ENCODE results near the gene AAGAB.
A peak's percentile ranks its signal among the peaks of the same experiment; 100 is the strongest.
"Not testable (repeated sequence)": the region's sequence is repeated elsewhere in the genome, so short reads cannot be mapped to it uniquely, and the experiment has no call there.

AAGAB gene, protein sequence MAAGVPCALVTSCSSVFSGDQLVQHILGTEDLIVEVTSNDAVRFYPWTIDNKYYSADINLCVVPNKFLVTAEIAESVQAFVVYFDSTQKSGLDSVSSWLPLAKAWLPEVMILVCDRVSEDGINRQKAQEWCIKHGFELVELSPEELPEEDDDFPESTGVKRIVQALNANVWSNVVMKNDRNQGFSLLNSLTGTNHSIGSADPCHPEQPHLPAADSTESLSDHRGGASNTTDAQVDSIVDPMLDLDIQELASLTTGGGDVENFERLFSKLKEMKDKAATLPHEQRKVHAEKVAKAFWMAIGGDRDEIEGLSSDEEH

DNA sequence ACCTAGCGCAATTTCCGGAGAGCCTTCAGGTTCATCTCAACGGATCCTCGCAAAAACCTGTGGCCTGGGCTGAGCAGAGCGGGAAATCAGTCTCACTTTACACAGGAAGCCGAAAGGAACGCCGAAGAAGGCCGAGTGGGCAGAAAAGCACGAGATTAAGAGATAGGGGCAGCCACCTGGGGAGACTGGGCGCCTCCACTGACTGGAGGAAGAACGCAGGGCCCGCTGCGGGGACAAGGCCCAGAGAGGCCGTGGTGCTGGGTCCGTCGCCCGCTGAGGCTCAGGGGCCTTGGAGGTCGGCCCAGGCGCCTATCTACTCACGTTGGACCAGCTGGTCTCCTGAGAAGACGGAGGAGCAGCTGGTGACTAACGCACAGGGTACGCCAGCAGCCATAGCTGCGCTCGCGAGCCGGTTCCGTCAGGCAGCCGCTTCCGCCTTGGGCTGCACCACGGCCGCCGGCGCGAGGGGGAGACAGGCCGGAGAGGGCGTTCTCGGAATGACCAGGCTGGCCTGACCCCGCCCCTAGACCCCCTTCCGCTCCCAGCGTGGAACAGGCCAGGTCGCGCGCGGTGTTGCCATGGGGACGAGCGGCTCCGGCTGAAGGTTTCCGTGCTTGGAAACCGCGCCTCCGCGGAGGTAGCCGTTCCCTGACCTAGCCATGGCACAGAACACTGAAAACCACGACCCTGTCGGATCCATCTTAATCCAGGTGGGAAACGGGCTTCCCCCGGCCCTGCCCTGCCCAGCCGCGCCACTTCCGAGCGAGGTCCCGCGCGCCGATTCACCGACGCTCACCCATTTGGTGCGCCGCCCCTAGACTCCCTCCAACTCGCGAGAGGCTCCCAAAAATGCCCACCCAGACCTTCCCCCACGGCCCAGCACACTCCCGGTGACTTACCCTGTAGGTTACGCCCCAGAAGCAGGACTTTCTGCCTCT, at the start of gene AAGAB, which contains the start of gene IQCH:
AAGAB (minus strand) TSS at position 424 of the 938 bp plus-strand sequence; CDS start at position 394, 30 bp downstream.
IQCH (plus strand) TSS at position 549 of the 938 bp plus-strand sequence; CDS start at position 660, 111 bp downstream.
- DNase-seq (ENCODE audit: low spot score): peak; percentile 97

DNA sequence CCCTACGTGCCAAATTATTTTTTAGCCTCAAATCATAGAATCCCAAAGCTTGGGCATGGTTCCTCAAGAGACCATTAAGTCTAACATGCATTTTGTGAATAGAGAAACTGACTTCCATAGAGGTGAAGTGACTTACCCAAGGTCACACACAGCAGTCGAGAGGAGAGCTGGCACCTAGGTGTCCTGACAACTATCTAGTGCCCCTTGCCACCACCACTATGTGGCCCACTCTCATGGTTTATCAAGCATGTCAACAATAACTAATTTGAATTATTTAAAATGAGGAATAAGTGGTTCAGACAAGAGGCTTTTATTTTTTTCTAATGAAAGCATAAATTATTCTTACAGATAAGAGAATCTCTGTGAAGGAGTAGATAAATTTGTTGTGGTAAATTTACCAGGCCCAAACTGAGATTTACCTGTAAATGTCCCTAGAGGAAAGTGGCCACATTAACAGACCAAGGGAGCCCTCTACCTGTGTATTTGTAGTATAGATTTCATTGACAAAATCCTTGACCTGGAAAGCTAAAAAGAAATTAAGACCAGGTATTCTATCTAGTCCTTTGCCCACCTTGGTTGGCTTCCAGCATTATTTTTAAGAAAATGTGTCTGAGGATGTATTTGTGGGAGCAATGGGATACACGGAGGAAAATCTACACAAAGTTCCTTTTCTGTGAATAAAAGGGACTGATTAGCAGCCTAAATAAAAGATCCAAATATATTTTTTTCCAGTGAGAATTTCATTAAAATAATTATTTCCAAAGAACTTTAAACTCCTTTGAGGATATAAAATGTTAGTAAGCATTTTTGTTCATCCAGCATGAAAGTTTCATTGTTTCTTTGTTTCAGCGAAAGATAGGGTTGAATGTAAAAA, 49.3 kb upstream of the AAGAB start:
- DNase-seq (ENCODE audit: low spot score): peak; percentile 50

DNA sequence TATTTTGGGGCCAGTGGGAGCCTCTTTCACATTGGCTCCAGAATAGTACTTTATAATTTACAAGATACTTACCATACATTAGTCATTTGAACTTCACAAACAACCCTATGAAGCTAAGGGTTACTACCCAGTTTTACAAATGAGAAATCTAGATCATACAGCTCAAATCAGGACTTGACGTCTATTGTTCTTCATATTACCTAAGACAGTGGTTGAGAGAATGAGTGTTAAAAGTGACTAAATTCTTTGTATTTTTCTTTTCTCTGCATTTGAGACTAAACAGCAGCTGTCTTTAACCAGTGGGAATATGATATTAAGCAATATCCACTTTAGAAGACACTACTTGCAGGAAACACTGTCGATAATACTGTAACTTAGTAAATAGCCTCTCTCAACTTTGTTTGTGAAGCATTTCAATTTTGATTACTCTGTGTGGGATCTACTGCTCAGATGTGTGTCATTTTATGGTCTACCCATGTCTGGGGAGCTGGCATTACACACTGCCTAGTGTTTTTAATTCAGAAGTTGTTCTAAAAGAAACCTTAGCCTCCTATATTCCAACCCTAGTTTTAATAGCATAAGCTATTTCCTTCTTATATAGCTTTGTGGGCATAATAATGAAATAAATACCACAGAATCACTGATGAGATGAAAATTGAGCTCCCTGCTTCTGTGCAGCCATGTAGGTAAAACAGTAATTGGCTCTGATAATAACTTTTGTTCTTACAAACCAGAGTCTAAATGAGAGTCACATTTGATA, 46.0 kb upstream of the AAGAB start:
- DNase-seq (ENCODE audit: low spot score): no peak

DNA sequence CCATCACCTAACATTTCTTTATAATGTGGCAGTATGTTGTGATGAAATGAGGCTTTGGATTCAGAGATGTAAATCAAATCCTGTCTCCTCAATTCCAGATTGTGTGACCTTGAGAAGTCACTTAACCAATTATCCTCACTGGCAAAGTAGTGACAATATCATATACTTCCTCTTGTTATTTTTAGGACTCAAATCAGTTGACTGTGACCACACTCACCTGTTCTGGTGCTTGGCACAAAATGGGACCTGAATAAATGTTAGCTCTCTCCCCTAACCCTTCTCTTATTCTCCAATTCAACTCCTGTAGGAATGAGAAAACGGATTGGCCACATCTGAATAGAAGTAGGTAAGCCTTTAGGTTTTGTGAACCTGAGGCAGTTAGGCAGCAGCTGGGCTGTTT, 42.2 kb upstream of the AAGAB start:
- peak; percentile 7 for DNase-seq (ENCODE audit: low spot score)

DNA sequence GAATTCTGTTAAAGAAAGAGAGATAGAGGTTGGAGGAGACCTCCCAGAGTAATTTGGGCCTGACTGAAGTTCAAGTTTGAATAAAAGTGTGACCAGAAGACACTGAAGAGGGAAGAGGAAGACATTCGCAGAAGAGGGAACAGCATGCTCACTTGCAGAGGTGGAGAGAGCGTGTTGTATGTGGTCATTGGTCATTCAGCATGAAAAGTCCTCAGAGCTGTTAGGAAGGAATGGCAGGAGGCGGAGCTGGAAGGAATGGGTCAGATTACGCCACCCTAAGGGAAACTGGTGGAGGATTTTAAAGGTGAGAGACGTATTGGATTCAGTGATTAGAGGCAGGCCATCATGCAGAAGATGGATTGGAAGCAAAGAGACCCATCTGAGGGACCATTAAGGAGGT, 41.7 kb upstream of the AAGAB start:
- no peak for DNase-seq (ENCODE audit: low spot score)

DNA sequence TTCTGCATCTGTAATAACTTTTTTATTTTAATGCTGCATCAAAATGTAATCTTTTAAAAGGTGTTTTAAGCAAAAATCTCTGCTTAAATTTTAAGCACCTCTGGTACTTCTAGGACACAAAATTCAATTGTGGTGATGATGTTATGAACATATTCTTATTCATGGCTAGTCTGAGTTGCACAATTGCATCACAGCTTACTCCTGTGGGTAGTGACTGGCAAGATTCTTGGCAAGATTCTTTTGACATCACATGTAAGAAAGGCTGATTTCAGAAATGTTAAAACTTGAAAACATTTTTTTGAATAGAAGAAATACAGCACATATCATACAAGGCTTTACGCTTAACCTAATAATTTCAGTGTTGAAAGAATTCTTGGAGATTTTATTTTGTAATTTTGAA, 35.9 kb upstream of the AAGAB start:
- no peak for DNase-seq (ENCODE audit: low spot score)

DNA sequence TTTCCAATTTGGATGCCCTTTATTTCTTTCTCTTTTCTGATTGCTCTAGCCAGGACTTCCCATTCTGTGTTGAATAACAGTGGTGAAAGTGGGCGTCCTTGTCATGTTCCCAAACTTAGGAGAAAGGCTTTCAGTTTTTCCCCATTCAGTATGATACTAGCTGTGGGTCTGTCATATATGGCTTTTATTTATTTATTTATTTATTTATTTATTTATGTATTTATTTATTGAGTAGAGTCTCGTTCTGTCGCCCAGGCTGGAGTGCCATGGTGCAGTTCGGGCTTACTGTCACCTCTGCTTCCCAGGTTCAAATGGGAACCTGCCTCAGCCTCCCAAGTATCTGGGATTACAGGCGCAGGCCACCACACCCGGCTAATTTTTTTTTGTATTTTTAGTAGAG, 31.9 kb upstream of the AAGAB start:
- DNase-seq (ENCODE audit: low spot score): not testable (repeated sequence)

DNA sequence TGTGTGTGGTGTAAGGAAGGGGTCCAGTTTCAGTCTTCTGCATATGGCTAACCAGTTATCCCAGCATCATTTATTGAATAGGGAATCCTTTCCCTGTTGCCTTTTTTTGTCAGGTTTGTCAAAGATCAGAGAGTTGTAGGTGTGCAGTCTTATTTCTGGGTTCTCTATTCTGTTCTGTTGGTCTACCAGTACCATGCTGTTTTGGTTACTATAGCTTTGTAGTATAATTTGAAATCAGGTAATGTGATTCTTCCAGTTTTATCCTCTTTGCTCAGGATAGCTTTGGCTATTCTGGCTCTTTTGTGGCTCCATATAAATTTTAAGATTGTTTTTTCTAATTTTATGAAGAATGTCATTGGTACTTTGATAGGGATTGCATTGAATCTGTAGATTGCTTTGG, 31.2 kb upstream of the AAGAB start:
- not testable (repeated sequence) for DNase-seq (ENCODE audit: low spot score)

DNA sequence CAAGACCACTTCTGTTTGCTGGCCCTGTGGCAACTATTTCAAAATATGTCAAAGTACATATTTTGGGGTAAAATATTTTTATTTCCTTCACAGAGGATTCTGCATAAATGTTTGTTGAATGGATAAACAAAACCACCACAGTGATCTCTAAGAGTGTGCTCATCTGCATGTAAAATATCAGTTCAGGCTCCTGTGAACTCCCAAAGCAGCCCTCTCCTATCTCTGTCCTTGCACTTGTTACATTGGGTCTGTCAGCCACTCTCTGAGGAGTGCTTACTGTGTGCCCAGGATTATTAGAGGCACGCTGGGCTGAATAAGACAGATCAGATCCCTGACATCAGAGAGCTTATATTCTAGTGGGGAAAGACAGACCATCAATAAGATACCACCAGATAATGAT, 27.3 kb upstream of the AAGAB start:
- no peak for DNase-seq (ENCODE audit: low spot score)

DNA sequence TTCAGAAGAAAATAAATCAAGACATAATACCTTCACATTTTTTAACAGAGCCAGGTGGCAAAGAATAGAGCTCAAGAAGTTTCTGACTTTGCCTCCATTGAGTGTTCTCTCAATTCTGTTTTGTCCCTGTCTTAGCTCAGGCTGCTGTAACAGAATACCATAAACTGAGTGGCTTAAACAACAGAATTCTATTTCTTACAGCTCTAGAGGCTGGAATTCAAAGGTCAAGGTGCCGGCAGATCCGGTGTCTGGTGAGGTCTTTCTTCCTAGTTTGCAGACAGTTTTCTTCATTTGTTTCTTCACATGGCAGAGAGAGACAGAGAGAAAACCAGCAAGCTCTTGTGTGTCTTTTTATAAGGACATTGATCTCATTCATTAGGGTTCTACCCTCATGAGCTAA, 25.8 kb upstream of the AAGAB start:
- no peak for DNase-seq (ENCODE audit: low spot score)

DNA sequence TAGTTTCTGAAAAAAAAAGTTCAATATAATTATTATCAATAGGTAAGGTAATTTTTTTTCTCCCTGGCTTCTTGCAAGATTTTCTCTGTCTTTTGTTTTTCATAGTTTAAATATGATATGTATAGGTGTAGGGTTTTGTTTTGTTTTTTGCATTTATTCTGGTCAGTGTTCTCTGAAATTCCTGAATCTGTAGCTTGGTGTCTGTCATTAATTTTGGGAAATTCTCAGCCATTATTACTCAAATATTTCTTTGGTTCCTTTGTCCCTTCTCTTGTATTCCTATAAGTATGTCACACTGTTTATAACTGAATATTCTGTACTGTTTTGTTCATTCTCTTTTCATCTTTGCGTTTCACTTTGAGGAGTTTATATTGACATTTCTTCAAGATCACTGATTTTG, 22.2 kb upstream of the AAGAB start:
- no peak for DNase-seq (ENCODE audit: low spot score)

DNA sequence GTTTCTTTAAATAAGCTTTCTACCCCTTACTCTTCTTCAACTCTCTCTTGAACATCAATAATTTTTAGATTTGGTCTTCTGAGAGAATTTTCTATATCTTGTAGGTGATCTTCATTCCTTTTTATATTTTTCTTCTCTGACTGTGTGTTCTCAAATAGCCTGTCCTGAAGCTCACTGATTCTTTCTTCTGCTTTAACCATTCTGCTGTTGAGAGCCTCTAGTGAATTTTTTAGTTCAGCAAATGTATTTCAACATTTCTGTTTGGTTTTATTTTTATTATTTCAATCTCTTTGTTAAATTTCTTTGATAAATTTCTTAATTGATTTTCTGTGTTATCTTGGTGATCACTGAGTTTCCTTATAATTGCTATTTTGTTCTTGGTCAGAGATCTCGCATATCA, 19.8 kb upstream of the AAGAB start:
- DNase-seq (ENCODE audit: low spot score): no peak

DNA sequence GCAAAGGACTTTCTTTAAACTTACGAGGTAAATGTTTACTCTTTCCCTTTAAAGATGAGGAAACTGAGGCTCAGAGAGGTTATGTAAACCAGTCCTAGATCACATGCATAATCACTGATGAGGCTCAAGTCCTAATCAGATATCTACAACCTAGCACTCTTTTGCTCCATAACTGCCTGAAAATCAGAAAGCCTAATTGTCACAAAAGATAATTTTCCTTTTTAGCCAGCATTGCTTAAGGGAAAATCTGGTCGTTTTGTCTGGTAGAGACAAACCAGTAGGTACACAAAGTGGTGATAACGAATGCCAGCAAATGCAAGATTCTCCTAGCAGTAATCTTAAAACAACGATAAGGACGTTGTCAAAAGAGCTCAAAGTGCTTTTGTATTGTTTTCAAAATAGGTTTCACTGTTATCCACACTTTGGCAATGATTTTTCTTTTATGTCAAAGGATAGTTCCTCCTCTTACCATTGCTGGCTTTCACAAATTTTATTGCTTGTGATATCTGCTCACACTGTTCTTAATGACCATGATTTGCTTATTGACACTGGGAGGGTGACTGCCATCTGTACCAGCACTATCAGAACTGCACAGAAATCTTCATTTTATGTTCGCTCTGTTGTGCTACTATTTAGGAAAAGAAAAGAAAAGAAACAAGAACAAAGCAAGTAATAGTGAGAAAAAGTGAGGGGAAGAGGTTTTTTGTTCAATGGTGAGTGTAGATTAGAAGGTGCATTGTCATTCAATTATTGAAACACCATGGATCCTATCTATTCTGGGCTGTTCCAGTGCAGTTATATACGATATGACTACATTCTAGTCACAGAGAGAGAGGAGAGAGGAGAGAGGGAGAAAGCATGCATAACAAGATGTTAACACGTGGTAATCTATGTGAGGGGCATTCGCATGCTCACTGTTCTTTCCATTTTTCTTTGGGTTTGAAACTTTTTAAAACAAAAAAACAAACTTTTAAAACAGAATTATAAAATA, 13.8 kb upstream of the AAGAB start:
- no peak for DNase-seq (ENCODE audit: low spot score)

DNA sequence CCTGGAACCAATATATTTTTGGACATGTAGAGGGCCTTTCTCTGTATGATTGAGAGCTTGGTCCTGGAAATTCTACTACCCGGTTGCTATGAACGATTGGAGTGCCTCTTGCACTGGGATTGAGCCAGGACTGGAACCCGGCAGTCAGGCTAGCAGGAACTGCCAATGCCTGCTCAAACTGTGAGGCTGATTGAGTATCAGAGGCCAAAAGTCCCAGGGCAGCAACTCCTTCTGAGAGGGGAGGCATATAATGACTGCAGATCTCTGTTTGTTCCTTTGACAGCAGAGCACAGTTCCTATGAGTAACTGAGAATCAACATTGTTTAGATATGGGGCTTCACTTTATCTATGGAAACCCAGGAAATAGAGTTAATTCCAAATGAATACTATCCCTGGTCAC, 13.0 kb upstream of the AAGAB start:
- DNase-seq (ENCODE audit: low spot score): no peak

DNA sequence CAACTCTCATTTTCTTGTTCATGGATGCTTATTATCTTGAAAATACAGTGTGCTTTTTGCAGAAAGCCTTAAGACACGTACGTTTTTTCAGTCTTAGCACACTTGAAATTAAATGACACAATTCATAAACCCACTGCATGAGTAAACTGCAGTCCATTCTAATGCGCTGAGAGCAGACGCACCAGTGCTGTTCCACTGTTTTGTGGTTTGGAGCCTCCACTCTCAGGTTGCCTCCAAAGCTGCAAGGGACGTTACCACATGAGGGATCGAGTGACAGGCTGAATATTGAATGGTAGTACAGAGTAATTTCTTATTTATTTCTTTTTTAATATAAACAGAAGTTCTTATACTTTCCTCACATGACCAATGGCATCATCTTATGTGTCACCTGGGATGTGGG, 12.4 kb upstream of the AAGAB start:
- no peak for DNase-seq (ENCODE audit: low spot score)

DNA sequence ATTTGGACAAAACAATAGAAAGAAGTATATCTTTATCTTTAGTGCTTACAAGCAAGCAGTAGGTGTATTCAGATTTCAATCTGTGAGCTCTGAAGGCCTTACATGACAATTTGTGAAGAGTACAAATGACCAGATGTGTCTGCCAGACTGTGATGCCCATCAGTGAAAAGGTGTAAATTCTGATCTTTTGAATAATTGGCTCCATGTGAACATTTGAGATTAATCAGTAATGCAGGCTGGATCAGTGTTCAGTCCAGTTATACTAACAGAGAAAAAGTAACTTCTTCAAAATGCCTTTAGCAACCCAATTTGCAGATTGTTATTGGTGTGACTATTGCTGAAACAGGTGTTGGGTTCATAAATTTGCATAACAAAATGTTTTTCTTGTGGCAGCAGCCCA, 5.3 kb upstream of the AAGAB start:
- DNase-seq (ENCODE audit: low spot score): no peak

DNA sequence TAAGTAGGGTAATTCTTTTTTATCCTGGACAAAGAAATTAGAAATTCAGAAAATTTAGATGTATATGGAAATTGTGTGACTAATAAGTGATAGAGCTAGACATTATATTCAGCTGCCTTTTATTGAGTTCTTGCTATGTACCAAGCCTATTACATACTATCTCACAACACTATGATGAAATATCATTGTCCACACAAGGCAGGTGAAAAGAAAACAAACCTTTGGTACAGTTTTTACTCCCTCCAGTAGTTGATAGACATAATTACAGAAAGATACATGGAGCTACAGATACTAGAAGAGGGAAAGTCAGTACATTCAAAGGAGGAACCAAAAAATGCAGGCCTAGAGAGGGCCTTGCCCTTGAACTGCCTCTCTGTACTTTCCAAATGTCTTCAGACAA, 4.9 kb upstream of the AAGAB start:
- DNase-seq (ENCODE audit: low spot score): no peak

DNA sequence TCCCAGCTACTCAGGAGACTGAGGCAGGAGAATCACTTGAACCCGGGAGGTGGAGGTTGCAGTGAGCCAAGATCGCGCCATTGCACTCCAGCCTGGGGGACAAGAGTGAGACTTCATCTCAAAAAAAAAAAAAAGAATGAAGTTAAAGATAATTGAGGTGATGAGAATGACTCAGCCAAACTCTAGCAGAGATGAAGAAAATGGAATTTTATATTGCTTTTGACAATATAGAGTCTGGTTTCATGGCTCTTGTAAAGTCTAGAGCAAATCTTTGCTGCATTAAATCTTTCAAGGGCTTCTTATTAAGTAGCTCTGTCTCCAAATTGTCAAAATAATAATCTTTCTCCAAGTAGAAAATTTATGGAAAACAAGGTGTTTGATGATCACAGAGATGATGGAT, 4.0 kb upstream of the AAGAB start:
- DNase-seq (ENCODE audit: low spot score): not testable (repeated sequence)

DNA sequence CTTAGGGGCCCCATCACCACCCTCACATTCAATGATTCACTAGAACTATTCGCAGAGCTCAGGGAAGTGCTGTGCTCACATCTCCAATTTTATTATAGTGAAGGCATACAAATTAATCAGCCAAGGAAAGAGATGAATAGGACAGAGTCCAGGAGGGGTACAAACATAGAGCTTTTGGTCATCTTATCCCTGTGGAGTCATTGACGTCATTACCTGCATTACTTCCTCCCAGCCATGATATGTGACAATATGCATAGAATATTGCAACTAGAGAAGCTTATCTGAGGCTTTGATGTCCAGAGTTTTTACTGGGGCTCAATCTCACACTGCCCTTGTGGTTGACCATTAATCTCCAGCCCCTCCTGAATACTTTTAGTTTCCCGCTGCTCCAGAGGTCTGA, 1.6 kb upstream of the AAGAB start:
- no peak for DNase-seq (ENCODE audit: low spot score)

DNA sequence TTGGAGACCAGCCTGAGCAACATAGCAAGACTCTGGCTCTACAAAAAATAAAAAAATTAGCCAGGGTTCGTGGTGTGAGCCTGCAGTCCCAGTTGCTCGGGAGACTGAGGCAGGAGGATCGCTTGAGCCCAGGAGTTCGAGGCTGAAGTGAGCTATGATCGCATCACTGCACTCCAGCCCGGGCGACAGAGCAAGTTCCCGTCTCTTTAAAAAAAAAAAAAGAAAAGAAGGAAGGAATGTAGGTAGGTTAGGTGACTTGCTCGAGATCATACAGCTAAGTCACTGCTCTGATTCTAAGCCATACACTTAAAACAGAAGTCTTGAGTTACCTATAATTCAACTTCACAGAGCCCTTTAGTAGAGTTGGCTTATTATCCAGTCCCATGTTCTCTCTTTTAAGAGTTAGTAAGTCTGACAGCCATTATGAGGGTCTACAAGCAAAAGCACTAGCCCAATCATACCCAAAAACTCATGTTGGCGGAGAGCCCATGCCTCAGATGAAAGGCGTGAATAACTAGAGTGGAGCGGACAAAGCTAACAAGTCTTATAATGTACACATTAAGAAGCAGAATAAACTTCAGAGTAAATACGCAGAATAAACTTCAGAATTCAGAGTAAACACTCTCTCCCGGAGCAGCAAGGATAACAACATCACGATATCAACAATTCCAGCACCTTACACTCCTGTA, 768 bp downstream of the AAGAB start:
- peak; percentile 56 for DNase-seq (ENCODE audit: low spot score)
